Kidney (tissue), 14 donors: ENCODE results near the gene WRNIP1. TPM values are rescaled to one million over a fixed set of nuclear protein-coding genes. Genes with fewer than 3 reads are reported as not detected.

Experiments
- DNase-seq, 5 donors: peaks; one replicate each; pipeline ENCODE4 v3.0.0-alpha.2; 2013 to 2020
- FAIRE-seq: peaks from 2 replicates; lab custom pipeline; 2012; peaks lifted over from hg19 to GRCh38; lab: Jason Lieb, UNC
- H3K27ac ChIP-seq, 2 donors: one replicate each; pipeline ENCODE4 v1.7.0; 2013; ENCODE audit warnings: low read depth in 2 of 2, low read length in 2 of 2, inconsistent platforms in 1 of 2
- H3K27me3 ChIP-seq: one replicate; pipeline ENCODE4 v1.7.1; 2013; ENCODE audit warnings: low read length, inconsistent platforms; ENCODE audit not compliant: control insufficient read depth, insufficient read depth
- H3K36me3 ChIP-seq, 3 donors: one replicate each; pipeline versions ENCODE4 v1.7.0 to v1.7.1; 2013; ENCODE audit warnings: low read length in 3 of 3, control low read depth in 1 of 3, inconsistent platforms in 1 of 3; ENCODE audit not compliant: insufficient read depth in 3 of 3, control insufficient read depth in 2 of 3
- H3K4me1 ChIP-seq, 3 donors: one replicate each; pipeline versions ENCODE4 v1.7.0 to v1.7.1; 2013; ENCODE audit warnings: low read length in 3 of 3, inconsistent platforms in 1 of 3, low read depth in 1 of 3; ENCODE audit not compliant: control insufficient read depth in 2 of 3, insufficient read depth in 2 of 3
- H3K4me3 ChIP-seq, 3 donors: one replicate each; pipeline versions ENCODE4 v1.7.0 to v1.8.1; 2013; ENCODE audit warnings: low read length in 3 of 3, control low read depth in 1 of 3, inconsistent platforms in 1 of 3
- H3K9ac ChIP-seq, 3 donors: one replicate each; pipeline versions ENCODE4 v1.7.0 to v1.7.1; 2013; ENCODE audit warnings: low read length in 3 of 3, control low read depth in 1 of 3, inconsistent platforms in 1 of 3
- H3K9me3 ChIP-seq, 3 donors: one replicate each; pipeline versions ENCODE4 v1.7.0 to v1.7.1; 2013; ENCODE audit warnings: low read length in 3 of 3, control low read depth in 1 of 3, inconsistent platforms in 1 of 3; ENCODE audit not compliant: control insufficient read depth in 2 of 3, insufficient read depth in 1 of 3
- intact Hi-C: fragments of 100-400 bp; cut with DNase I; formaldehyde crosslinking; loops from one replicate; pipeline ENCODE4 v1.11.1; 2022
- polyA plus RNA-seq: library from polyadenylated mRNA; stranded (reverse); fragments of 350-450 nt; fragmentation: Illumina TruSeq; extraction: RNeasy Lipid Tissue Mini Kit (QIAGEN cat#74804); gene quantifications from one replicate; pipeline ENCODE4 v1.2.3, GENCODE V29; 2014; ENCODE audit warnings: low read depth, low replicate concordance; ENCODE audit not compliant: insufficient read depth
- total RNA-seq: library from RNA; stranded (reverse); fragmentation: NEBNext Ultra II Directional; extraction: Animal tissue kit (Norgen Biotek cat#: 25700); gene quantifications from one replicate; pipeline ENCODE4 v1.2.1, GENCODE V29; 2021
- TF ChIP-seq, protein P1 (sequence below): IDR thresholded peaks from 3 replicates; pipeline ENCODE4 v1.5.1; 2012; ENCODE audit warnings: mild to moderate bottlenecking, moderate library complexity, borderline replicate concordance; ENCODE audit not compliant: insufficient read depth; ENCODE audit errors: extremely low read depth
- donor health status: control.
- donor health status: control.
- donor health status: control.
- donor health status: control.
- donor health status: control.
- donor health status: DM: yes; HTN: yes; CAD: no.
- donor health status: Normal renal cell carcinoma (clear cell type).

The WRNIP1 gene
- total and polyA plus RNA-seq, 2 donors from 2014 or later: 38.0 to 46.3 TPM

GRCh38 chr6:2817903-2818443 is 52.8 kb downstream of the WRNIP1 start:
- H3K9ac ChIP-seq: peak overlapping the region in 1 of 3 donors; percentile 29
- H3K4me3 ChIP-seq: peak overlapping the region in 2 of 3 donors; percentile 42 to 48
- peak; percentile 17 for FAIRE-seq

GRCh38 chr6:2818593-2818992 is 53.4 kb downstream of the WRNIP1 start:
- TF ChIP-seq, protein P1, sequence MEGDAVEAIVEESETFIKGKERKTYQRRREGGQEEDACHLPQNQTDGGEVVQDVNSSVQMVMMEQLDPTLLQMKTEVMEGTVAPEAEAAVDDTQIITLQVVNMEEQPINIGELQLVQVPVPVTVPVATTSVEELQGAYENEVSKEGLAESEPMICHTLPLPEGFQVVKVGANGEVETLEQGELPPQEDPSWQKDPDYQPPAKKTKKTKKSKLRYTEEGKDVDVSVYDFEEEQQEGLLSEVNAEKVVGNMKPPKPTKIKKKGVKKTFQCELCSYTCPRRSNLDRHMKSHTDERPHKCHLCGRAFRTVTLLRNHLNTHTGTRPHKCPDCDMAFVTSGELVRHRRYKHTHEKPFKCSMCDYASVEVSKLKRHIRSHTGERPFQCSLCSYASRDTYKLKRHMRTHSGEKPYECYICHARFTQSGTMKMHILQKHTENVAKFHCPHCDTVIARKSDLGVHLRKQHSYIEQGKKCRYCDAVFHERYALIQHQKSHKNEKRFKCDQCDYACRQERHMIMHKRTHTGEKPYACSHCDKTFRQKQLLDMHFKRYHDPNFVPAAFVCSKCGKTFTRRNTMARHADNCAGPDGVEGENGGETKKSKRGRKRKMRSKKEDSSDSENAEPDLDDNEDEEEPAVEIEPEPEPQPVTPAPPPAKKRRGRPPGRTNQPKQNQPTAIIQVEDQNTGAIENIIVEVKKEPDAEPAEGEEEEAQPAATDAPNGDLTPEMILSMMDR: no peak
- Histone ChIP-seq H3K36me3 (no peaks in the 10 kb centered on the region), H3K27me3 (no peaks in the 10 kb centered on the region), H3K9ac (peak overlapping the region in 2 of 3 donors; percentile 29 to 39), H3K27ac (peak overlapping the region; percentile 84 to 91), H3K4me1 (peaks cover 3 to 19% (median 16%) of the 10 kb centered on the region in 3 donors), H3K4me3 (peak overlapping the region in 2 of 3 donors; percentile 42 to 48), H3K9me3 (peaks cover 0 to 6% (median 0%) of the 10 kb centered on the region in 3 donors)
- intact Hi-C loops: no loop called here
- DNase-seq (peak in 2 of 5 donors; percentile 32 to 49), FAIRE-seq (no peak)

More at GRCh38 chr6:2817903-2818443, 52.8 kb downstream of the WRNIP1 start:
- H3K9me3 ChIP-seq: peaks cover 0 to 6% (median 0%) of the 10 kb centered on the region in 3 donors
- TF ChIP-seq, protein P1: no peak
- H3K36me3 ChIP-seq: no peaks in the 10 kb centered on the region
- peaks cover 3 to 19% (median 16%) of the 10 kb centered on the region in 3 donors for H3K4me1 ChIP-seq
- no peaks in the 10 kb centered on the region for H3K27me3 ChIP-seq
- peak in 1 of 5 donors; percentile 68 for DNase-seq
- H3K27ac ChIP-seq: peak overlapping the region; percentile 84 to 91
- intact Hi-C loops: no loop called here

GRCh38 chr6:2819115-2819514 is 53.9 kb downstream of the WRNIP1 start:
- no peaks in the 10 kb centered on the region for H3K36me3 ChIP-seq
- TF ChIP-seq, protein P1: no peak
- H3K27me3 ChIP-seq: no peaks in the 10 kb centered on the region
- H3K4me1 ChIP-seq: peaks cover 3 to 19% (median 16%) of the 10 kb centered on the region in 3 donors
- DNase-seq (no peak), FAIRE-seq (no peak)
- no peak overlapping the region for H3K4me3 ChIP-seq
- peak overlapping the region in 1 of 3 donors; percentile 29 for H3K9ac ChIP-seq
- H3K27ac ChIP-seq: peak overlapping the region; percentile 84 to 91
- intact Hi-C loops: no loop called here
- peaks cover 0 to 6% (median 0%) of the 10 kb centered on the region in 3 donors for H3K9me3 ChIP-seq
